NCI-H128 (cell line): ENCODE results near the gene SGK2.
"Not testable (repeated sequence)": the region's sequence is repeated elsewhere in the genome, so short reads cannot be mapped to it uniquely, and the experiment has no call there.

Source experiments
- DNase-seq: peaks from one replicate; lab custom pipeline; 2025; ENCODE audit not compliant: unreplicated experiment; lab: John Stamatoyannopoulos, UW

SGK2 gene

DNA sequence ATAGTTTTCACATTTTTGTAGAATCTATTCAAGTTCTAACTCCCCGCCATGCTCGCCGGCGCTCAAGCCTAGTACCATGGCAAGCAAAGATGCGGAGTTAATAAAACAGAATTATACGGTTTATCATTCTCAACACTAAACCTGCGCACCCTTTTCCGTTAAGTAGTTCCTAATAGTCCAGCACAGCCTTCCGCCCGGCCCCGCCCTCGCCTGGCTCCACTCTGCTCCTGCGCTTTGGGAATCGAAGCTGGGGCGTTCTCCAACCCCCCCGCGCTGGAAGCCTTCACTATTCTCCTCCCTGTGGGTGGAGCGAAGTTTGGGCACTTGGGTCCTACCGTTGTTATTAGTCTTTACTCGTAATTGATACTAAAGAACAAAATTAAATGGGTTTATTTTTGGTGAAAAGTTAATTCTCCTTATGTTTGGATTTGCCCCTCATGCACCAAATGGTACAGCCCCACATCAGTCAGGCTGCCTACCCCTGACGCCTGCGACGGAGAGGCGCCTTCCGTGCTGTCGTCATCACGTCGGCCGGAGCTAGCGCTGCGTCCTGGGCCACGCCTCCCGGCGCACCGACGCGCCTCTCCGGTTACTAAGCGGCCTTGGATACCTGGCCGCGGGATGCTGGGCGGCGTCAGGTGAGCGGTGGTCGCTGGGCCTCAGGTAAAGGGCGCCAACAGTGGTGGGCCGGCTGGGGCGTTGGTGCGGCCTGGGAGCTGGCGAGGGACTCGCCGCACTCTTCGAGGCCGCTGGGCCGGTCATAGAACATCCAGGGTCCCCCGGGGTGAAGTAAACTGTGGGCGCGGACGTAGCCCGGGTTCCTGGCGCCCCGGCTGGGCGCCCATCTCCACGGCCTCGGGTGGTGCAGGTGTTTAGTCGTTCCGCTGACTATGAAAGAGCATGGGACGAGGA, 31.8 kb downstream of the SGK2 start, which contains the start of gene IFT52:
Gene IFT52, plus strand, starts transcription at position 546 of the 912 bp plus-strand sequence. CDS start 3,762 bp downstream, outside the sequence.
- DNase-seq, result peak; percentile 92

GRCh38 chr20:43601960-43602359, 43.1 kb downstream of the SGK2 start:
- DNase-seq, result not testable (repeated sequence)

DNA sequence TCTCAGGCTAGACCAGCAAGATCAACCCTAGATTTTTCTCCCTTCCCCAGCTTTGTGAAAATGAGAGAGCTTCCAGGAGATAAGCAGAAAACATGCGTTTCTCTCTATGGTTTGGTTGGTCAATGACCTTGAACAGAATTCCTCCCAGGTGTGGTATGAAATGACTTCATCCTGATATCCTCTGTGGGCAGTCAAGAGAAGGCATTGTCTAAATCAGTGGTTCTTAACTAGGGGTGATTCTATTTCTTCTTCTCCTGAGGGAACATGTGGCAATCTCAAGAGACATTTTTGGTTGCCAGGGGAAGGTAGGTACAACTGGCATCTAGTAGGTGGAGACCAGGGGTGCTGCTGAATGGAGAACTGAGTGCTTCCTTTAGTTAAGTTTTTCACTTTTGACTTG, 44.3 kb downstream of the SGK2 start:
- DNase-seq, result no peak

GRCh38 chr20:43605715-43606114, 46.9 kb downstream of the SGK2 start:
- DNase-seq, result no peak

- not testable (repeated sequence) for DNase-seq
Observed at GRCh38 chr20:43607278-43607677, 48.5 kb downstream of the SGK2 start.

- no peak for DNase-seq
Observed at GRCh38 chr20:43631598-43631997, 72.8 kb downstream of the SGK2 start.
